ENCODE data around the gene RUFY3. TPM values are rescaled to one million over a fixed set of nuclear protein-coding genes. Genes with fewer than 3 reads are reported as not detected.

RUFY3 gene
- total and polyA plus RNA-seq, 2 of the 13 experiments (the other 11 are each of a cell fraction or from before 2014, with no cell fraction given): 17.9 to 25.3 TPM

- TF ChIP-seq, protein P1, sequence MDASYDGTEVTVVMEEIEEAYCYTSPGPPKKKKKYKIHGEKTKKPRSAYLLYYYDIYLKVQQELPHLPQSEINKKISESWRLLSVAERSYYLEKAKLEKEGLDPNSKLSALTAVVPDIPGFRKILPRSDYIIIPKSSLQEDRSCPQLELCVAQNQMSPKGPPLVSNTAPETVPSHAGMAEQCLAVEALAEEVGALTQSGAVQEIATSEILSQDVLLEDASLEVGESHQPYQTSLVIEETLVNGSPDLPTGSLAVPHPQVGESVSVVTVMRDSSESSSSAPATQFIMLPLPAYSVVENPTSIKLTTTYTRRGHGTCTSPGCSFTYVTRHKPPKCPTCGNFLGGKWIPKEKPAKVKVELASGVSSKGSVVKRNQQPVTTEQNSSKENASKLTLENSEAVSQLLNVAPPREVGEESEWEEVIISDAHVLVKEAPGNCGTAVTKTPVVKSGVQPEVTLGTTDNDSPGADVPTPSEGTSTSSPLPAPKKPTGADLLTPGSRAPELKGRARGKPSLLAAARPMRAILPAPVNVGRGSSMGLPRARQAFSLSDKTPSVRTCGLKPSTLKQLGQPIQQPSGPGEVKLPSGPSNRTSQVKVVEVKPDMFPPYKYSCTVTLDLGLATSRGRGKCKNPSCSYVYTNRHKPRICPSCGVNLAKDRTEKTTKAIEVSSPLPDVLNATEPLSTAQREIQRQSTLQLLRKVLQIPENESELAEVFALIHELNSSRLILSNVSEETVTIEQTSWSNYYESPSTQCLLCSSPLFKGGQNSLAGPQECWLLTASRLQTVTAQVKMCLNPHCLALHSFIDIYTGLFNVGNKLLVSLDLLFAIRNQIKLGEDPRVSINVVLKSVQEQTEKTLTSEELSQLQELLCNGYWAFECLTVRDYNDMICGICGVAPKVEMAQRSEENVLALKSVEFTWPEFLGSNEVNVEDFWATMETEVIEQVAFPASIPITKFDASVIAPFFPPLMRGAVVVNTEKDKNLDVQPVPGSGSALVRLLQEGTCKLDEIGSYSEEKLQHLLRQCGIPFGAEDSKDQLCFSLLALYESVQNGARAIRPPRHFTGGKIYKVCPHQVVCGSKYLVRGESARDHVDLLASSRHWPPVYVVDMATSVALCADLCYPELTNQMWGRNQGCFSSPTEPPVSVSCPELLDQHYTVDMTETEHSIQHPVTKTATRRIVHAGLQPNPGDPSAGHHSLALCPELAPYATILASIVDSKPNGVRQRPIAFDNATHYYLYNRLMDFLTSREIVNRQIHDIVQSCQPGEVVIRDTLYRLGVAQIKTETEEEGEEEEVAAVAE (CRISPR knock-in tag; IDR thresholded peaks at IDR 0.05; ENCODE audit: borderline replicate concordance): no peak
- TF ChIP-seq GZF1 (CRISPR knock-in tag; IDR thresholded peaks at IDR 0.05) (no peak), RFXANK (CRISPR knock-in tag; IDR thresholded peaks at IDR 0.05) (no peak), LRRFIP1 (CRISPR knock-in tag; conservative IDR thresholded peaks at IDR 0.05) (no peak), TERF1 (CRISPR knock-in tag; IDR thresholded peaks at IDR 0.05) (no peak), ERF (CRISPR knock-in tag; IDR thresholded peaks at IDR 0.05) (no peak), KMT2A (CRISPR knock-in tag; IDR thresholded peaks at IDR 0.05) (no peak), ONECUT2 (CRISPR knock-in tag; IDR thresholded peaks at IDR 0.05) (no peak), ZNF350 (CRISPR knock-in tag; IDR thresholded peaks at IDR 0.05; ENCODE audit: borderline replicate concordance, low read depth) (no peak), RORA (CRISPR knock-in tag; IDR thresholded peaks at IDR 0.05) (no peak)
- TF ChIP-seq, protein P2, sequence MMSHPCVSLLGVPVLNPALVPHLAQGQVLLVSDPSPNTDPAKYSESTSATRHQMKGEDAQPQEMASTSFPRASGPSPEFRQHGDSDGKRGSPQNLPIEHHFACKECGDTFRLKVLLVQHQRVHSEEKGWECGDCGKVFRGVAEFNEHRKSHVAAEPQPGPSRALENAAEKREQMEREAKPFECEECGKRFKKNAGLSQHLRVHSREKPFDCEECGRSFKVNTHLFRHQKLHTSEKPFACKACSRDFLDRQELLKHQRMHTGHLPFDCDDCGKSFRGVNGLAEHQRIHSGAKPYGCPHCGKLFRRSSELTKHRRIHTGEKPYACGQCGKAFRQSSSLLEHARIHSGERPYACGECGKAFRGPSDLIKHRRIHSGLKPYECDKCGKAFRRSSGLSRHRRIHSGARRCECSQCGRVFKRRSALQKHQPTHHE (CRISPR knock-in tag; IDR thresholded peaks at IDR 0.05; ENCODE audit: borderline replicate concordance): no peak
Measured at GRCh38 chr4:70706516-70706915, 15.2 kb upstream of the RUFY3 start (continued).
